HG02588 (cell line): ENCODE results near the gene UCHL3.
A peak's percentile ranks its signal among the peaks of the same experiment; 100 is the strongest.

Source experiments
- ATAC-seq: cut with Tn5 transposase; IDR thresholded peaks from one replicate; pipeline ENCODE4 v1.9.1; 2021; ENCODE audit warnings: mild to moderate bottlenecking, moderate library complexity; ENCODE audit not compliant: unreplicated experiment

The UCHL3 gene

GRCh38 chr13:75547917-75548316, 1.7 kb upstream of the UCHL3 start:
- no peak for ATAC-seq

GRCh38 chr13:75550159-75550567, 572 bp downstream of the UCHL3 start:
- peak; percentile 5 for ATAC-seq

DNA sequence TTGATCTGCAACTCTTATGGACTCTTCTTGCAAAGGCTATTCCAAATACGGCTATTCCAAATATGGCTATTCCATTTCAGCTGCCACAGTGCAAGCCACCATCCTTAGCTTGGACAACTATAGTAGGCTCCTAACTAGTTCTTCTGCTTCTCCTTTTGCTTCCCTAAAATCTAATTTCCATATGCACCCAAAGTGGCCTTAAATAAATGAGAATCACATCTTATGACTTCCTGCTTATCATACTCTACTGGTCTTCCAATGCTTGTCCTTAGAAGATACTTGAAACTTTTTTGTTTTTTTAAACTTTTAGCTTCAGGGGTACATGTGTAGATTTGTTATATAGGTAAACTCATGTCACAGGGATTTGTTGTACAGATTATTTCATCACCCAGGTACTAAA, 4.9 kb downstream of the UCHL3 start:
- ATAC-seq, result no peak

DNA sequence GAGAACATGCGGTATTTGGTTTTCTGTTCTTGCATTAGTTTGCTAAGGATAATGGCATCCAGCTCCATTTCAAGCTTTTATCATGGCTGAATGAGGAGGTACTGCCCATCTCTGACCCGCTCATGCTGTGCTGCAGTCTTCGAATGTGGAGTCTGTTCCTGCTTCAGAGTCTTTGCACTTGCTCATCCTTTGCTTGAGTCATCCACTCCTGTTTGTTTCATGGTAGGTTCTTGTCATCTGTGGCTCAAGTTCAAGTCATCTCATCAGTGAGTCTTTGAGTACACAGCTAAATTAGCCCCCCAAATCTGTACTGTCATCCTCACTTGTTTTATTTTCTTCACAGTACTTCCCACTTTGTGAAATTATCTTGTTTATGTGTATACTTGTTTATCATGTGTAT, 5.4 kb downstream of the UCHL3 start:
- ATAC-seq, result no peak

DNA sequence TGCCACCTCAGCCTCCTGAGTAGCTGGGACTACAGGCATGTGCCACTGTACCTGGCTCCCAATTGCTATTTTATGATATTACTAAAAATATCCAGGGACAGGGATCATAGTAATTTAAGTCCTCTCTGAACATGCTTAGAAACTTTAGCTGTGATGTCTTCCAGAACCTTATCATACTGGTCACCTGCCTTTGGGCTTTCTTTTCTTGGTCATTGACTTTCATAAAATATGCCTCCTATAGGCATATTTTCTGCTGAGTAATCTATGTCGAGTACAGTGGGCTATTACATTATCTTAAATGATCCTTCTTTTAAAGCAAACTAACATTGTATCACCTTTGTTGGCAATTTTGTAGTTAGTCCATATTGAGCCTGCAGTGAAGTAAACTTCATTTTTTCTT, 6.2 kb downstream of the UCHL3 start:
- ATAC-seq, result no peak

DNA sequence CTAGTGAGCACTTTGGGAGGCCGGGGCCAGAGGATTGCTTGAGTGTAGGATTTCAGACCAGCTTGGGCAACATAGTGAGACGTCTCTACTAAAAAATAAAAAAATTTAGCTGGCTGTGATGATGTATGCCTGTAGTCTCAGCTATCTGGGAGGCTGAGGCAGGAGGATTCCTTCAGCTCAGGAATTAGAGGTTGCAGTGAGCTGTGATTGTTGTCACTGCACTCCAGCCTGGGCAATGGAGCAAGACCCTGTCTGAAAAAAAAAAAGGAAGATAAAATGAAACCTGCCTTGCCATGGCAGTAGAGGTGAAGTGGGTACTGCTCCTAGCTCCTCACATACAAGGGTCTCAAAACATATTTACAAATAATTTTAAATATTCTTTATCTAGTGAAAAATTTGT, 7.4 kb downstream of the UCHL3 start:
- ATAC-seq, result no peak

DNA sequence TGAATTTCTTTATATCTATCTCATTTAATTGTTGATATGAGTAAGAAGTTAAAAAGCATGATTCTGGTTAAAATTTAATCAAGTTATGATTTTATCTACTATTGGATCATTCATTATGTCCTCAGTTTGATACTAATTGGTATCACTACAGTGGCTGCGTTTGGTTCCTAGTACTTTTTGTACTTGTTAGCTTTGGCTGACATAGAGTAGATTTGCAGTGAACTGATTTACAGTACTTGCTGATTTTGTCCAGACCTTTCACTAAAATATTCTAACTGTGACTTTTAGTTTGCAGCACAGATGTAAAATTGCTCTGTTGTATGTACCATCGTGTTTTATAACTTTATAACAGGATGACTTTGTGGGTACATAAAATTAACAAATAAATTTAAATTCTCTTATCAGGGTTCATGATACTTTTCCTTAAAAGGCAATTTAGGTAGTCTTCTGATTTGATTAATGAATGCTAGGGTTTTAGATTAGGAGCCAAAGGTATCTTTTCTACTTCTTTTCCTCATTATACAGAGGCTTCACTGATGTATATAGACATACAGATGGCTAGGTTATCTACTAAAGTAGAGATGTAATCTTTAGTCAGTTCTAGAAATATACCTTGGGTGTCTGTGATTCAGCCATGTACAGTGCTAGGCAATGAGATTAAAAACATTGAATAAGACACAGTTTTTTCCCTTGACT, 8.7 kb downstream of the UCHL3 start:
- no peak for ATAC-seq

GRCh38 chr13:75566658-75567057, 17.1 kb downstream of the UCHL3 start:
- no peak for ATAC-seq

GRCh38 chr13:75569576-75569975, 20.0 kb downstream of the UCHL3 start:
- ATAC-seq, result no peak

- no peak for ATAC-seq
These were observed 29.9 kb downstream of the UCHL3 start for GRCh38 chr13:75579529-75579928.

DNA sequence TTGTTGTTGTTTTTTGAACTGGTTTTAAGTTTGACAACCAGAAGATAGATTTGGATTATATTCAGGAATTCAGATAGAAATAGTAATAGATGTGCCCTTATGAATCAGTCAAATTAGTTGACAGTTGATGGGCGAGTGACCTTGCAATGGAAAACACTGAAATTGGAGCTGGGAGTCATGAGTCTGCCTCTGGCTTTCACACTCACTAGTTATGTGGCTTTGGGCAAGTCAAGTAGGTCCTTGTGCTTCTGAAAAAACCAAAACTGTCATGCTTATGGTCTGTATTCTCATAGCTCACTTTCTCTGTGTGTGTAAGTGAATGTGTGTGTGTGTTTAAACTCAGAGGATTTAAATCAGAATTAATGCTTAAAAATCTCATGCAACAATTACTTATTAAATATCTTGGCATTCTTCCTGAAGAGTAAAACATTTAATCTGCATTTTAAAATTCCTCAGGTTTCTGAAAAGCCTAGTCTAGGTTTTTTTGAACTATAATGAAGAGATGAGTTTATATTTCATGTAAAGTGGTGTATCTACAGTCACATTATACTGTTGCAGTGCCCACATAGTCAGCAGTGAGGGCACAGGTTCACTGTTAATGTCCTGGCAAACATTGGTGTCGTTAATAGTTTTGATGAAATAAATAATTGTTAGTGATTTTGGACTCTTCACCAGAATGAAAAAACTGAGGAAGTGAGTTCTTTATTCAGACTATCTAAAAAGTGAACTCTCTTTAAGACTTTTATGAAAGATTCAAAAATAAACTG, 32.5 kb downstream of the UCHL3 start:
- no peak for ATAC-seq

- ATAC-seq, result no peak
These were observed 33.5 kb downstream of the UCHL3 start for GRCh38 chr13:75583091-75583490.

DNA sequence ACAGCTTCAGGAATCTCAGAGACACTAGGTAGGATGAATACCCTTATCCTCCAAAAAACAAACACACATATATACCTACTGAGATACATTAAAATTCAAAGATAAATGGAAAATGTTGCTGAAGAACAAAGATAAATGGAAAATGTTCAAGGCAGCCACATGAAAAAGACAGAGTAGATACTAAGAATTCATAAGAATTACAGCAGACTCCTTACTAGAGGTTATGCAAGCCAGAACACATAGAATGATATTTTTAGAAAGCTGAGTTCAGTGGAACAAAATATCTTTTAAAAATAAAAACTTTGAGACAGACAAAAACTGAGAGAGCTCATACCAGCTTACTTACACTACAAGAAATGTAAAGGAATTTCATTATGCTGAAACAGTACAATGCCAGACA, 35.6 kb downstream of the UCHL3 start:
- no peak for ATAC-seq

DNA sequence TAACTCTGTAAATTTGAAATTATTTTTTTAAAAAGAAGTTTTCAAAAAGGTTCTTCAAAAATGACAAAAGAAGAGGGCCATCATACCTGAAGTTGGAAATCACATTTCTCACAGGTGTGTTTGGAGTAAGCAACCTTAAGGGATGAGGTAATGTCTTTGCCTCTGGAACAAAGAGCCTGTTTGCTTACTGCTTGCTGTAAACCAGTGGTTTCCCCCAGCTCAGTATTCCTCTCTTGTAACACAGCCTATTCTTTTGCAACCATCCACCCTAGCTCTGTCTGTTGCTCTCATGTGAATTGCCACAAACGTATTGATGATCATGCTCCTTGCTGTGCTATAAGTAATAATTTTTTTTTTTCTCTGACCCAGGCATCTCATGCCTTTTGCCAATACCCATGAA, 38.1 kb downstream of the UCHL3 start:
- no peak for ATAC-seq

GRCh38 chr13:75596657-75597182, 47.1 kb downstream of the UCHL3 start:
- ATAC-seq, result no peak

DNA sequence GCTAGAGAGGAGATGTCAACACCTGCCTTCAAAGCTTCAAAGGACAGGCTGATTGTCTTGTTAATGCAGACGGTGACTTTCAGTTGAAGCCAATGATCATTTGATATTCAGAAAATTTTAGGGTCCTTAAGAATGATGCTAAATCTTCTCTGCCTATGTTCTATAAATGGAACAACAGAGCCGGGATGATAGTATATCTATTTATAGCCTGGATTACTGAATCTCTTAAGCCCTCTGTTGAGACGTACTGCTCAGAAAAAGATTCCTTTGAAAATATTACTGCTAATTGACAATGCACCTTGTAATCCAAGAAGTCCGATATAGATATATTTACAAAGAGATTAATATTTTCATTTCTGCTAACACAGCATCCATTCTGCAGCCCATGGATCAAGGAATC, 50.8 kb downstream of the UCHL3 start:
- ATAC-seq, result no peak

- no peak for ATAC-seq
These were observed 53.4 kb downstream of the UCHL3 start for GRCh38 chr13:75603038-75603437.

- ATAC-seq, result no peak
These were observed 57.9 kb downstream of the UCHL3 start for GRCh38 chr13:75607447-75607846.

- ATAC-seq, result no peak
These were observed 60.9 kb downstream of the UCHL3 start for GRCh38 chr13:75610466-75610865.

DNA sequence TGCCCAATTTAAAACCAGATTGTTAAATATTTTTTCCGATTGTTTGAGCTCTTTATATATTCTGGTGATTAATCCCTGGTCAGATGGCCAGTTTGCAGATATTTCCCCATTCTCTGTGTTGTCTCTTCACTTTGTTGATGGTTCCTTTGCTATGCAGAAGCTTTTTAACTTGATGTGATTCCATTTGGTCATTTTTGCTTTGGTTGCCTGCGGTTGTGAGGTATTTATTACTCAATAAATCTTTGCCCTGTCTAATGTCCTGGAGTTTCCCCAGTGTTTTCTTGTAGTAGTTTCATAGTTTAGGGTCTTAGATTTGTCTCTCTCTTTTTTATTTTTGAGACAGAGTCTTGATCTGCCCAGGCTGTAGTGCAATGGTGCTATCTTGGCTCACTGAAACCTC, 62.8 kb downstream of the UCHL3 start:
- ATAC-seq, result no peak

GRCh38 chr13:75617230-75617629, 67.6 kb downstream of the UCHL3 start:
- no peak for ATAC-seq

DNA sequence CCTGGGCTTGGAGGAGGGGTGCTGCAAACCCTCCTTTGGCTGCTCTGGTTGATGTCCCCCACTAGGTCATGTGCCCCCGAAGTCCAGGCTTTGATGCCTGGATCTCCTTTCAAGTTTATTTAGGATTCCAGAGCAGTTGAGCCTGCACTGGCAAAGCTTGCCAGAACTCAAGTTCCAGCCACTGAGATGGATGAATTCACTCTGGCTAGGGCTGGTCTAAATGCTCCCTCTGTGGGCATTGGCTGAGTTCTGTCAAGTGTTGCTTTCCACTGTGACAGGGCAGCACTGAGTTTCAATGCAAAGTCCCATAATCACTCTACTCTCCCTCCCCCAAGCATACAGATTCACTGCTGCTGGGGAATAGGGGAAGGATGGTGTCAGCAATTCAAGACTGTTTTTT, 68.7 kb downstream of the UCHL3 start:
- no peak for ATAC-seq
